Measurements from ENCODE around the gene FBXL13.
"Not testable (repeated sequence)": the region's sequence is repeated elsewhere in the genome, so short reads cannot be mapped to it uniquely, and the experiment has no call there.

FBXL13 gene

DNA sequence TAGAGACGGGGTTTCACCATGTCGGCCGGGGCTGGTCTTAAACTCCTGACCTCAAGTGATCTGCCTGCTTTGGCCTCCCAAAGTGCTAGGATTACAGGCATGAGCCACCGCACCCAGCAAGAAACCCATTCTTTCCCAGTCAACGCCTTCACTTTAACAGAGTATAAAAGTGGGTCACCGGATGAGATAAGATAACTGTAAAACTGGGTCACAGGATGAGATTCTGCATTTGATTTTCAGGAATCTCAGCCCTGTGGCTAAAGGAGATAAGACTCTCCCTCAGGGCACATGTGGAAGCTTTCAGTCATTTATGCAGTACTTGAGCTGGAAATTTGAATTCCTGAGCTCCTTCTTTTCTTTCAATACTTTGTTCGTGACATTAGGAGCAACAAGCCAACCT lies 91.0 kb downstream of the FBXL13 start:
- Histone ChIP-seq H3K4me3 (IDR thresholded peaks at IDR 0.05; ENCODE audit: insufficient read depth, low read depth, low read length) (no peak overlapping the region), H3K27me3 (ENCODE audit: insufficient read depth, low read depth) (no peaks in the 10 kb centered on the region), H3K79me2 (ENCODE audit: insufficient read depth, low read depth) (no peaks in the 10 kb centered on the region), H4K20me1 (ENCODE audit: insufficient read depth) (no peaks in the 10 kb centered on the region), H2AFZ (ENCODE audit: low read depth) (no peak overlapping the region), H3K4me2 (no peak overlapping the region), H3K27ac (no peak overlapping the region), H3K36me3 (ENCODE audit: insufficient read depth) (no peaks in the 10 kb centered on the region), H3K9ac (no peak overlapping the region), H3K4me1 (ENCODE audit: low read depth, poor library complexity, severe bottlenecking) (no peaks in the 10 kb centered on the region)
- TF ChIP-seq, protein P1, sequence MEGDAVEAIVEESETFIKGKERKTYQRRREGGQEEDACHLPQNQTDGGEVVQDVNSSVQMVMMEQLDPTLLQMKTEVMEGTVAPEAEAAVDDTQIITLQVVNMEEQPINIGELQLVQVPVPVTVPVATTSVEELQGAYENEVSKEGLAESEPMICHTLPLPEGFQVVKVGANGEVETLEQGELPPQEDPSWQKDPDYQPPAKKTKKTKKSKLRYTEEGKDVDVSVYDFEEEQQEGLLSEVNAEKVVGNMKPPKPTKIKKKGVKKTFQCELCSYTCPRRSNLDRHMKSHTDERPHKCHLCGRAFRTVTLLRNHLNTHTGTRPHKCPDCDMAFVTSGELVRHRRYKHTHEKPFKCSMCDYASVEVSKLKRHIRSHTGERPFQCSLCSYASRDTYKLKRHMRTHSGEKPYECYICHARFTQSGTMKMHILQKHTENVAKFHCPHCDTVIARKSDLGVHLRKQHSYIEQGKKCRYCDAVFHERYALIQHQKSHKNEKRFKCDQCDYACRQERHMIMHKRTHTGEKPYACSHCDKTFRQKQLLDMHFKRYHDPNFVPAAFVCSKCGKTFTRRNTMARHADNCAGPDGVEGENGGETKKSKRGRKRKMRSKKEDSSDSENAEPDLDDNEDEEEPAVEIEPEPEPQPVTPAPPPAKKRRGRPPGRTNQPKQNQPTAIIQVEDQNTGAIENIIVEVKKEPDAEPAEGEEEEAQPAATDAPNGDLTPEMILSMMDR (conservative IDR thresholded peaks at IDR 0.05; ENCODE audit: low read depth, low read length) = no peak

DNA sequence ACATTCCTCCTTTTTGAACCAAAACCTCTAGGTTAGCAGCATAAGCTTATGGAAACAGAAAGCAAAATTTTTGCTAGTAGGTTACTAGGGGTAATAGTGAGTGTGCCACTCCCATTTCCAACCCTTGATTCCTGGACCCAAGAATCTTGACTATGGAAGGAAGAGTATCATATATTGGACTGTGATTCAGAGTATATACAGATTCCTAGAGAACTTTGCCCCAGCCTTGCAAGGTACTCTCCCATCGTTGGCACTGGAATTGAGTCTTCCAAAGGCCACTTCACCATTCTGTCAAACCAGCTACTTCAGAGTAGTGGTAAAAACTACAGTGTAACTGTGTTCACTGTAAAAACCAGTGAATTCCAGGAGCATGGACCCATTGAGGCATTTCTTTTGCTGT lies 92.4 kb downstream of the FBXL13 start:
- no peak overlapping the region for H3K9ac ChIP-seq
- H3K27me3 ChIP-seq (ENCODE audit: insufficient read depth, low read depth) = no peaks in the 10 kb centered on the region
- no peaks in the 10 kb centered on the region for H3K36me3 ChIP-seq (ENCODE audit: insufficient read depth)
- H2AFZ ChIP-seq (ENCODE audit: low read depth) = no peak overlapping the region
- TF ChIP-seq, protein P1 (conservative IDR thresholded peaks at IDR 0.05; ENCODE audit: low read depth, low read length) = no peak
- no peaks in the 10 kb centered on the region for H3K79me2 ChIP-seq (ENCODE audit: insufficient read depth, low read depth)
- H3K27ac ChIP-seq = no peak overlapping the region
- H4K20me1 ChIP-seq (ENCODE audit: insufficient read depth) = no peaks in the 10 kb centered on the region
- no peak overlapping the region for H3K4me2 ChIP-seq
- H3K4me3 ChIP-seq (IDR thresholded peaks at IDR 0.05; ENCODE audit: insufficient read depth, low read depth, low read length) = no peak overlapping the region
- no peaks in the 10 kb centered on the region for H3K4me1 ChIP-seq (ENCODE audit: low read depth, poor library complexity, severe bottlenecking)

DNA sequence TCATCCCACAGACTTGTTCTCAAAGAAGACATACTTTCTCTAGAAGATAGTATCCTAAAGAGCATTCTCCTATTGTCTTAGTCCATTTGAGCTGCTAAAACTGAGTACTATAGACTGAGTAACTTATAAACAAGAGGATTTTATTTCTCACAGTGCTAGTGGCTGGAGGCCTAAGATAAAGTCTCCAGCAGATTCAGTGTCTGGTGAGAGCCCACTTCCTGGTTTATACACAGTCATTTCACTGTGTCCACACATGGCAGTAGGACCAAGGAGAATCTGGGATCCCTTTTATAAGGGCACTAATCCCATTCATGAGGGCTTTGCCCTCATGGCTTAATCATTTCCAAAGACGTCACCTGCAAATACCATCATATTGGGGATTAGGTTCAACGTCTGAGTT lies 93.1 kb downstream of the FBXL13 start:
- no peak overlapping the region for H3K9ac ChIP-seq
- no peak overlapping the region for H3K4me3 ChIP-seq (IDR thresholded peaks at IDR 0.05; ENCODE audit: insufficient read depth, low read depth, low read length)
- TF ChIP-seq, protein P1 (conservative IDR thresholded peaks at IDR 0.05; ENCODE audit: low read depth, low read length) = no peak
- no peaks in the 10 kb centered on the region for H3K79me2 ChIP-seq (ENCODE audit: insufficient read depth, low read depth)
- no peaks in the 10 kb centered on the region for H3K4me1 ChIP-seq (ENCODE audit: low read depth, poor library complexity, severe bottlenecking)
- H3K4me2 ChIP-seq = no peak overlapping the region
- H4K20me1 ChIP-seq (ENCODE audit: insufficient read depth) = no peaks in the 10 kb centered on the region
- H2AFZ ChIP-seq (ENCODE audit: low read depth) = no peak overlapping the region
- no peaks in the 10 kb centered on the region for H3K27me3 ChIP-seq (ENCODE audit: insufficient read depth, low read depth)
- no peaks in the 10 kb centered on the region for H3K36me3 ChIP-seq (ENCODE audit: insufficient read depth)
- H3K27ac ChIP-seq = no peak overlapping the region

DNA sequence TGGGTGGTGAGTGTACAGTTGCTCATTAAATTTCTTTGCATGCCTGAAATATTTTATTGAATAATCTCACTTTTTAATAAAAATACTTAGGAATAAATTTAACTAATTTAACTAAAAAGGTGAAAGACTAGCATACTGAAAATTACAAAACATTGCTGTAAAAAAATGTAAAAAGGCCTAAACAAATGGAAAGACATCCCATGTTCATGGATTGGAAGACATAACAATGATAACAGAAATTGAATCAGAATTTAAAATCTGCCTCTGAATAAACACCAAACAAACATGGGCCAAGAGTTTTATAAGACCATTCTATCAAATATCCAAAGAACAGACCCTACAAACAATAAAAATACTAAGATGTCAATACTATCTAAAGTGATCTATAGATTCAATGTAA lies 94.9 kb downstream of the FBXL13 start:
- no peak overlapping the region for H3K4me3 ChIP-seq (IDR thresholded peaks at IDR 0.05; ENCODE audit: insufficient read depth, low read depth, low read length)
- H3K36me3 ChIP-seq (ENCODE audit: insufficient read depth) = no peaks in the 10 kb centered on the region
- no peaks in the 10 kb centered on the region for H4K20me1 ChIP-seq (ENCODE audit: insufficient read depth)
- no peak overlapping the region for H3K9ac ChIP-seq
- no peaks in the 10 kb centered on the region for H3K79me2 ChIP-seq (ENCODE audit: insufficient read depth, low read depth)
- H3K4me2 ChIP-seq = no peak overlapping the region
- H2AFZ ChIP-seq (ENCODE audit: low read depth) = no peak overlapping the region
- no peaks in the 10 kb centered on the region for H3K27me3 ChIP-seq (ENCODE audit: insufficient read depth, low read depth)
- no peak overlapping the region for H3K27ac ChIP-seq
- TF ChIP-seq, protein P1 (conservative IDR thresholded peaks at IDR 0.05; ENCODE audit: low read depth, low read length) = no peak
- no peaks in the 10 kb centered on the region for H3K4me1 ChIP-seq (ENCODE audit: low read depth, poor library complexity, severe bottlenecking)

DNA sequence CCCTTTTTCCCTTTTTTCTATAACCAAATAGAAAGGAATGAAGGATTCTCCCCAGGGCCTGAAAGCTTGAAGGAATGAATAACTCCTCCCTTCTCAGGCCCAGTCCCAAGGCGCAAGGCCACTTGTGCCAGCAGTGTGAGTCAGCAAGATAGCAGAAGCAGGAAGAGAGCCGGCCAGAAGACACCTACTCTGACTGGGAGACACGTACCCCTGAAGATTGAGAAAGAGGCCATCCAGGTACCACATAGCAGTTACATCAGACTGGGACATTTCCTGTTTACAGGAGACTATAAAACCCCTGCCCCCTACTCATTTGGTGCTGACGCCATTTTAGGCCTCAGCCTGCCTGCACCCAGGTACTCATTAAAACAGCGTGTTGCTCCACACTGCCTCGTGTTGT lies 96.3 kb downstream of the FBXL13 start:
- no peaks in the 10 kb centered on the region for H4K20me1 ChIP-seq (ENCODE audit: insufficient read depth)
- H3K27ac ChIP-seq = no peak overlapping the region
- H3K4me1 ChIP-seq (ENCODE audit: low read depth, poor library complexity, severe bottlenecking) = no peaks in the 10 kb centered on the region
- no peak overlapping the region for H3K9ac ChIP-seq
- TF ChIP-seq, protein P1 (conservative IDR thresholded peaks at IDR 0.05; ENCODE audit: low read depth, low read length) = no peak
- no peaks in the 10 kb centered on the region for H3K36me3 ChIP-seq (ENCODE audit: insufficient read depth)
- H3K4me3 ChIP-seq (IDR thresholded peaks at IDR 0.05; ENCODE audit: insufficient read depth, low read depth, low read length) = no peak overlapping the region
- no peaks in the 10 kb centered on the region for H3K79me2 ChIP-seq (ENCODE audit: insufficient read depth, low read depth)
- H3K4me2 ChIP-seq = no peak overlapping the region
- H2AFZ ChIP-seq (ENCODE audit: low read depth) = no peak overlapping the region
- H3K27me3 ChIP-seq (ENCODE audit: insufficient read depth, low read depth) = no peaks in the 10 kb centered on the region

DNA sequence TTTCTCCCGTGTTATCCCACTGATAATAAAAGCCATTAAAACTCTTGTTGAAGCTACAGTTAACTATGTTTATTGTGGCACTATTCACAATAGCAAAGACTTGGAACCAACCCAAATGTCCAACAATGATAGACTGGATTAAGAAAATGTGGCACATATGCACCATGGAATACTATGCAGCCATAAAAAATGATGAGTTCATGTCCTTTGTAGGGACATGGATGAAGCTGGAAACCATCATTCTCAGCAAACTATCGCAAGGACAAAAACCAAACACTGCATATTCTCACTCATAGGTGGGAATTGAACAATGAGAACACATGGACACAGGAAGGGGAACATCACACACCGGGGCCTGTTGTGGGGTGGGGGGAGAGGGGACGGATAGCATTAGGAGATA lies 97.0 kb downstream of the FBXL13 start:
- H3K79me2 ChIP-seq (ENCODE audit: insufficient read depth, low read depth); H4K20me1 ChIP-seq (ENCODE audit: insufficient read depth); H3K4me2 ChIP-seq; H3K4me1 ChIP-seq (ENCODE audit: low read depth, poor library complexity, severe bottlenecking); H2AFZ ChIP-seq (ENCODE audit: low read depth); H3K27me3 ChIP-seq (ENCODE audit: insufficient read depth, low read depth); H3K27ac ChIP-seq; H3K9ac ChIP-seq; H3K36me3 ChIP-seq (ENCODE audit: insufficient read depth); H3K4me3 ChIP-seq (IDR thresholded peaks at IDR 0.05; ENCODE audit: insufficient read depth, low read depth, low read length): not testable (repeated sequence)
